CD14-positive monocyte (primary cell): ENCODE results near the gene FAM53B. TPM values are rescaled to one million over a fixed set of nuclear protein-coding genes. Genes with fewer than 3 reads are reported as not detected.

Source experiments
- DNase-seq, 3 donors: peaks; one replicate each; pipeline ENCODE4 v3.0.0-alpha.2; 2011 to 2022
- H2AFZ ChIP-seq: 2 replicates; pipeline ENCODE4 v1.6.0; 2012; ENCODE audit warnings: mild to moderate bottlenecking, low read depth, low read length, inconsistent platforms; ENCODE audit not compliant: insufficient read depth, poor library complexity, severe bottlenecking
- H3K27ac ChIP-seq, 2 donors: 1 replicate in 1 of 2; 2 replicates in 1 of 2; pipeline ENCODE4 v1.5.1; 2012 to 2013; ENCODE audit warnings: low read length in 2 of 2, control low read depth in 1 of 2, inconsistent platforms in 1 of 2, low read depth in 1 of 2, mild to moderate bottlenecking in 1 of 2
- H3K27me3 ChIP-seq, 2 donors: one replicate each; pipeline versions ENCODE4 v1.6.0 to v1.6.1; 2011 to 2013; ENCODE audit warnings: low read length in 2 of 2; ENCODE audit not compliant: control insufficient read depth in 2 of 2, insufficient read depth in 2 of 2
- H3K36me3 ChIP-seq, 2 donors: replicated peaks in 1 of 2; 1 replicate in 1 of 2; 2 replicates in 1 of 2; pipeline versions ENCODE4 v1.5.1 to v1.6.1; 2012 to 2013; ENCODE audit warnings: low read length in 2 of 2, control low read depth in 1 of 2, inconsistent platforms in 1 of 2, mild to moderate bottlenecking in 1 of 2; ENCODE audit not compliant: insufficient read depth in 2 of 2, control insufficient read depth in 1 of 2
- H3K4me1 ChIP-seq, 2 donors: 1 replicate in 1 of 2; 2 replicates in 1 of 2; pipeline versions ENCODE4 v1.5.1 to v1.6.1; 2012 to 2013; ENCODE audit warnings: low read length in 2 of 2, control low read depth in 1 of 2, inconsistent platforms in 1 of 2, mild to moderate bottlenecking in 1 of 2, moderate library complexity in 1 of 2; ENCODE audit not compliant: insufficient read depth in 2 of 2, control insufficient read depth in 1 of 2
- H3K4me2 ChIP-seq: replicated peaks from 2 replicates; pipeline ENCODE3; 2012; ENCODE audit warnings: low read length, moderate library complexity, mild to moderate bottlenecking; ENCODE audit not compliant: poor library complexity, severe bottlenecking; ENCODE audit errors: extremely low read depth
- H3K4me3 ChIP-seq, 3 experiments: fragments of 200-600 bp in 1 of 3; sonication (generic) in 1 of 3; replicated peaks in 1 of 3; 1 replicate in 2 of 3; 2 replicates in 1 of 3; pipeline ENCODE4 v1.5.1; 2011 to 2013; ENCODE audit warnings: low read length in 3 of 3, mild to moderate bottlenecking in 3 of 3, control low read depth in 2 of 3, low read depth in 2 of 3, inconsistent platforms in 1 of 3, moderate library complexity in 1 of 3
- H3K79me2 ChIP-seq: 2 replicates; pipeline ENCODE4 v1.6.0; 2012; ENCODE audit warnings: mild to moderate bottlenecking, control low read depth, inconsistent platforms, low read length, moderate library complexity; ENCODE audit not compliant: insufficient read depth
- H3K9ac ChIP-seq: 2 replicates; pipeline ENCODE4 v1.6.0; 2017; ENCODE audit warnings: low read length, mild to moderate bottlenecking; ENCODE audit not compliant: insufficient read depth, poor library complexity, severe bottlenecking
- H3K9me3 ChIP-seq, 2 donors: replicated peaks in 1 of 2; 1 replicate in 1 of 2; 2 replicates in 1 of 2; pipeline versions ENCODE4 v1.5.1 to v1.6.1; 2012 to 2013; ENCODE audit warnings: low read length in 2 of 2, control low read depth in 1 of 2; ENCODE audit not compliant: control insufficient read depth in 1 of 2, insufficient read depth in 1 of 2
- H4K20me1 ChIP-seq: 2 replicates; pipeline ENCODE4 v1.6.0; 2012; ENCODE audit warnings: mild to moderate bottlenecking, low read length, control low read depth, moderate library complexity; ENCODE audit not compliant: insufficient read depth
- H3K27ac Mint-ChIP-seq, 7 donors: one replicate each; pipeline ENCODE4 v1.8.0; 2020; ENCODE audit warnings: mild to moderate bottlenecking in 7 of 7, mixed read lengths in 7 of 7, moderate library complexity in 6 of 7, inconsistent platforms in 2 of 7
- H3K27me3 Mint-ChIP-seq, 3 donors: one replicate each; pipeline ENCODE4 v1.8.0; 2021 to 2022; ENCODE audit warnings: low read depth in 3 of 3, mild to moderate bottlenecking in 3 of 3, mixed read lengths in 3 of 3, moderate library complexity in 3 of 3, inconsistent platforms in 1 of 3
- H3K36me3 Mint-ChIP-seq, 2 donors: one replicate each; pipeline ENCODE4 v1.8.0; 2020; ENCODE audit warnings: mixed read lengths in 2 of 2, inconsistent platforms in 1 of 2, mild to moderate bottlenecking in 1 of 2
- H3K4me1 Mint-ChIP-seq: one replicate; pipeline ENCODE4 v1.8.0; 2020; ENCODE audit warnings: mild to moderate bottlenecking, mixed read lengths
- H3K4me3 Mint-ChIP-seq, 2 donors: one replicate each; pipeline ENCODE4 v1.8.0; 2020; ENCODE audit warnings: mild to moderate bottlenecking in 2 of 2, mixed read lengths in 2 of 2, moderate library complexity in 1 of 2
- H3K9me3 Mint-ChIP-seq, 7 donors: one replicate each; pipeline ENCODE4 v1.8.0; 2020 to 2022; ENCODE audit warnings: mixed read lengths in 7 of 7, mild to moderate bottlenecking in 6 of 7, moderate library complexity in 6 of 7, inconsistent platforms in 2 of 7
- CTCF ChIP-seq: fragments of 200-600 bp; IDR thresholded peaks from one replicate; pipeline ENCODE4 v1.8.0; 2022; ENCODE audit warnings: antibody characterized with exemption, mild to moderate bottlenecking
- WGBS: methylation state at CpG from one replicate; pipeline ENCODE4 v1.1.5; 2013; ENCODE audit warnings: missing lambda C conversion rate; ENCODE audit not compliant: insufficient coverage; 5-methylcytosine and 5-hydroxymethylcytosine counted together
- intact Hi-C, 2 donors: fragments of 100-400 bp; cut with micrococcal nuclease; formaldehyde crosslinking; loops; one replicate each; pipeline versions ENCODE4 v1.15.0 to v1.15.1; 2023
- polyA plus RNA-seq, 3 donors: library from polyadenylated mRNA; depleted of rRNA in 1 of 3; unstranded in 2 of 3; stranded (reverse) in 1 of 3; fragments of 300-500 nt in 2 of 3; fragments of >200 nt in 1 of 3; fragmentation: Illumina TruSeq in 2 of 3; gene quantifications; 1 replicate in 2 of 3; 2 replicates in 1 of 3; pipeline ENCODE4 v1.2.3, GENCODE V29; 2012 to 2021

FAM53B gene
- polyA plus RNA-seq, 3 donors: 5.8 to 23.3 (median 12.6) TPM

DNA sequence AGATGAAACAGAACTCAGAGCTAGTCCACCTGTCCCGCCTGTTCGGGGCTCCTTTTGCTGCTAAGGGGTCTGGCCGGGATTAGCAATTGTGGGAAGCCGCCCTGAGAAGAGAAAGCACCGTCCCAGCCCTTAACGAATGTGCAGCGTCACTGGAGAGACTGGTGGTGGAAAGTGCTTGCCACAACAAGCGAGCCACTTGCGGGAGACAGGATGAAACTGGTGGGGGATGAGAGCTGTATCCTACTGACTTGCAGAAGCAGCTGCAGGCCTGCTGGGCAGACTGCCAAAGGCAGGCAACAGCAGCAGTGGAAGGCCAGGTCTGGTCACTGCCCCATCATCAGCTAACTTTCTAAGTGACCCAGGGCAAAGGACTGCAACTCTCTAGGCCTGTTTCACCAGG lies 95.4 kb downstream of the FAM53B start:
- peak; percentile 61 to 75 (median 71) for DNase-seq
- Mint-ChIP-seq H3K4me1 (peaks cover 90% of the 10 kb centered on the region), H3K36me3 (peaks cover 9 to 39% of the 10 kb centered on the region in 2 donors), H3K4me3 (peak overlapping the region; percentile 52 to 87), H3K9me3 (peaks cover 0 to 3% (median 0%) of the 10 kb centered on the region in 7 donors), H3K27ac (peak overlapping the region; percentile 95 to 98 (median 96)), H3K27me3 (no peaks in the 10 kb centered on the region)
- Histone ChIP-seq H3K4me3 (peak overlapping the region in 1 of 3 experiments; percentile 64), H3K9me3 (no peaks in the 10 kb centered on the region), H4K20me1 (peaks cover 3% of the 10 kb centered on the region), H2AFZ (no peak overlapping the region), H3K79me2 (peaks cover 95% of the 10 kb centered on the region), H3K36me3 (peaks cover 3 to 15% of the 10 kb centered on the region in 2 donors), H3K27me3 (no peaks in the 10 kb centered on the region), H3K9ac (peak overlapping the region; percentile 53), H3K27ac (peak overlapping the region; percentile 85 to 92), H3K4me1 (peaks cover 83 to 89% of the 10 kb centered on the region in 2 donors), H3K4me2 (peak overlapping the region; percentile 73)
- intact Hi-C loops: loop anchor here in 1 of 2 donors (5.0 to 10.0 kb wide), 2 partner anchors 39 to 266 kb away; no protein-coding TSS in a partner anchor
- WGBS: 0% methylated on average over 6 of the region's 9 CpGs
- no peak for TF ChIP-seq CTCF

- Mint-ChIP-seq H3K4me1 (peaks cover 92% of the 10 kb centered on the region), H3K27ac (peak overlapping the region; percentile 95 to 98 (median 96)), H3K9me3 (peaks cover 0 to 3% (median 0%) of the 10 kb centered on the region in 7 donors), H3K27me3 (no peaks in the 10 kb centered on the region), H3K4me3 (peak overlapping the region; percentile 52 to 87), H3K36me3 (peaks cover 14 to 40% of the 10 kb centered on the region in 2 donors)
- peak overlapping the region; percentile 53 for H3K9ac ChIP-seq
- peaks cover 86 to 96% of the 10 kb centered on the region in 2 donors for H3K4me1 ChIP-seq
- H3K4me2 ChIP-seq: peak overlapping the region; percentile 73
- no peaks in the 10 kb centered on the region for H3K9me3 ChIP-seq
- no peaks in the 10 kb centered on the region for H3K27me3 ChIP-seq
- H2AFZ ChIP-seq: no peak overlapping the region
- intact Hi-C loops: loop anchor here in 1 of 2 donors (5.0 to 10.0 kb wide), 2 partner anchors 39 to 267 kb away; no protein-coding TSS in a partner anchor
- DNase-seq: no peak
- no peak for TF ChIP-seq CTCF
- WGBS: 4% methylated on average over 3 of the region's 7 CpGs
- H4K20me1 ChIP-seq: no peaks in the 10 kb centered on the region
- H3K36me3 ChIP-seq: peaks cover 0 to 9% of the 10 kb centered on the region in 2 donors
- H3K4me3 ChIP-seq: peak overlapping the region in 2 of 3 experiments; percentile 10 to 64
- H3K27ac ChIP-seq: peak overlapping the region; percentile 85 to 92
- peaks cover 95% of the 10 kb centered on the region for H3K79me2 ChIP-seq
These were observed 96.1 kb downstream of the FAM53B start for GRCh38 chr10:124648131-124648475.
